HCT116 (cell line): ENCODE data around the gene BMP2K. TPM values are rescaled to one million over a fixed set of nuclear protein-coding genes. Genes with fewer than 3 reads are reported as not detected.
"Not testable (repeated sequence)": the region's sequence is repeated elsewhere in the genome, so short reads cannot be mapped to it uniquely, and the experiment has no call there.

ENCODE experiments used
- ATAC-seq: fragments of 200-7000 bp; cut with Tn5 transposase; 2 replicates; pipeline ENCODE4 v1.9.1; 2020; ENCODE audit warnings: mild to moderate bottlenecking, moderate library complexity
- BruUV-seq: library from RNA; stranded (reverse); fragments of 400-500 nt; replicated peaks from 2 replicates; lab custom pipeline; 2021; lab: Mats Ljungman, UMichigan
- CTCF ChIA-PET: fragments of 300-600 bp; sonication (Branson Sonifier 250); formaldehyde crosslinking; loops from one replicate; lab custom pipeline; 2021; ENCODE audit warnings: antibody characterized with exemption; lab: Charles Lee
- POLR2A ChIA-PET: fragments of 300-600, 350-600 bp; sonication (Branson Sonifier 250); formaldehyde crosslinking; loops from one replicate; lab custom pipeline; 2021; ENCODE audit warnings: antibody characterized with exemption; lab: Charles Lee
- RAD21 ChIA-PET, 2 experiments: fragments of 300-600 bp; sonication (Branson Sonifier 250); formaldehyde crosslinking; loops; one replicate each; lab custom pipeline; 2023; ENCODE audit warnings: low total read pairs in 2 of 2; ENCODE audit not compliant: uncharacterized antibody in 2 of 2, unreplicated experiment in 2 of 2, low non-redundant PET in 1 of 2; lab: Charles Lee
- DNase-seq: peaks from one replicate; pipeline ENCODE4 v3.0.0-alpha.2; 2010; ENCODE audit warnings: low read depth, low spot score
- H2AFZ ChIP-seq: fragments of 200-600 bp; shearing (Covaris generic), sonication (generic); 2 replicates; pipeline ENCODE4 v1.6.1; 2017; ENCODE audit warnings: low read depth, mixed run types, mixed read lengths, antibody characterized with exemption, low read length; ENCODE audit not compliant: poor library complexity, severe bottlenecking
- H3K27ac ChIP-seq: 2 replicates; pipeline ENCODE4 v1.5.1; 2012; ENCODE audit warnings: low read depth, low read length
- H3K27me3 ChIP-seq: fragments of 200-600 bp; sonication (generic); 2 replicates; pipeline ENCODE4 v1.6.1; 2016; ENCODE audit warnings: mixed run types, low read length, mixed read lengths; ENCODE audit not compliant: insufficient read depth
- H3K36me3 ChIP-seq, 2 experiments: fragments of 200-500 bp in 1 of 2; fragments of 200-600 bp in 1 of 2; sonication (Bioruptor generic) in 1 of 2; sonication (generic) in 1 of 2; 2 replicates each; pipeline versions ENCODE4 v1.5.1 to v1.6.1; 2014 to 2016; ENCODE audit warnings: low read length in 2 of 2, inconsistent platforms in 1 of 2, mixed read lengths in 1 of 2, mixed run types in 1 of 2; ENCODE audit not compliant: insufficient read depth in 2 of 2, control insufficient read depth in 1 of 2
- H3K4me1 ChIP-seq, 2 experiments: fragments of 200-600 bp in 1 of 2; sonication (generic) in 1 of 2; 2 replicates each; pipeline versions ENCODE4 v1.5.1 to v1.6.1; 2012 to 2017; ENCODE audit warnings: low read length in 2 of 2, inconsistent platforms in 1 of 2, mild to moderate bottlenecking in 1 of 2, mixed read lengths in 1 of 2, mixed run types in 1 of 2, moderate library complexity in 1 of 2; ENCODE audit not compliant: insufficient read depth in 2 of 2, control insufficient read depth in 1 of 2
- H3K4me2 ChIP-seq: fragments of 200-600 bp; sonication (generic); 2 replicates; pipeline ENCODE4 v1.6.1; 2017; ENCODE audit warnings: mixed run types, low read length, mixed read lengths
- H3K4me3 ChIP-seq, 2 experiments: fragments of 200-600 bp in 1 of 2; sonication (generic) in 1 of 2; replicated peaks in 1 of 2; 2 replicates each; pipeline ENCODE4 v1.5.1; 2011 to 2016; ENCODE audit warnings: low read length in 2 of 2, control low read depth in 1 of 2, low read depth in 1 of 2, mild to moderate bottlenecking in 1 of 2, mixed read lengths in 1 of 2, mixed run types in 1 of 2
- H3K79me2 ChIP-seq: fragments of 200-600 bp; sonication (generic); 2 replicates; pipeline ENCODE4 v1.6.1; 2017; ENCODE audit warnings: mild to moderate bottlenecking, mixed run types, low read length, moderate library complexity, mixed read lengths; ENCODE audit not compliant: insufficient read depth
- H3K9ac ChIP-seq: fragments of 200-600 bp; sonication (generic); 2 replicates; pipeline ENCODE4 v1.6.1; 2016; ENCODE audit warnings: low read length, mixed read lengths
- H3K9me2 ChIP-seq: fragments of 200-600 bp; sonication (generic), shearing (Covaris generic); 2 replicates; pipeline ENCODE4 v1.6.1; 2017; ENCODE audit warnings: mixed run types, mild to moderate bottlenecking, moderate library complexity; ENCODE audit not compliant: insufficient read depth
- H3K9me3 ChIP-seq, 2 experiments: fragments of 200-500 bp in 1 of 2; fragments of 200-600 bp in 1 of 2; sonication (Bioruptor generic) in 1 of 2; sonication (generic) in 1 of 2; 2 replicates each; pipeline ENCODE4 v1.6.1; 2014 to 2017; ENCODE audit warnings: low read length in 2 of 2, mixed read lengths in 2 of 2, inconsistent platforms in 1 of 2, low read depth in 1 of 2, mild to moderate bottlenecking in 1 of 2, mixed run types in 1 of 2, moderate library complexity in 1 of 2; ENCODE audit not compliant: control insufficient read depth in 1 of 2, insufficient read depth in 1 of 2
- H4K20me1 ChIP-seq: fragments of 200-600 bp; sonication (generic), shearing (Covaris generic); 2 replicates; pipeline ENCODE4 v1.6.1; 2017; ENCODE audit warnings: mixed run types, mild to moderate bottlenecking, moderate library complexity; ENCODE audit not compliant: insufficient read depth
- CEBPB ChIP-seq: IDR thresholded peaks from 2 replicates; pipeline ENCODE4 v1.6.1; 2012; ENCODE audit warnings: low read depth
- ELF1 ChIP-seq: IDR thresholded peaks from 2 replicates; pipeline ENCODE4 v1.6.1; 2012; ENCODE audit warnings: low read depth, borderline replicate concordance
- POLR2AphosphoS5 ChIP-seq: IDR thresholded peaks from 2 replicates; pipeline ENCODE4 v1.6.1; 2011; ENCODE audit warnings: mild to moderate bottlenecking, low read depth, low read length, moderate library complexity
- RAD21 ChIP-seq: IDR thresholded peaks from 2 replicates; pipeline ENCODE4 v1.6.1; 2012; ENCODE audit warnings: low read depth, mild to moderate bottlenecking
- SIN3A ChIP-seq: IDR thresholded peaks from 2 replicates; pipeline ENCODE4 v1.6.1; 2012; ENCODE audit warnings: low read depth
- SP1 ChIP-seq: IDR thresholded peaks from 2 replicates; pipeline ENCODE4 v1.6.1; 2012; ENCODE audit warnings: low read depth
- TCF7L2 ChIP-seq: IDR thresholded peaks from 2 replicates; pipeline ENCODE4 v1.7.0; 2011; ENCODE audit warnings: borderline replicate concordance, inconsistent platforms; ENCODE audit not compliant: insufficient read depth, insufficient read length; ENCODE audit errors: extremely low read depth
- YY1 ChIP-seq: IDR thresholded peaks from 2 replicates; pipeline ENCODE4 v1.6.1; 2011; ENCODE audit warnings: low read length, low read depth, moderate library complexity, mild to moderate bottlenecking; ENCODE audit not compliant: insufficient replicate concordance; ENCODE audit errors: extremely low read depth
- ZFX ChIP-seq: fragments of 450-650 bp; IDR thresholded peaks from 2 replicates; pipeline ENCODE4 v1.6.1; 2017
- ZNF274 ChIP-seq: fragments of 200-500 bp; sonication (Bioruptor generic); IDR thresholded peaks from 2 replicates; pipeline ENCODE4 v1.6.1; 2014; ENCODE audit warnings: mild to moderate bottlenecking, low read depth, low read length, inconsistent platforms
- intact Hi-C: fragments of 100-400 bp; cut with micrococcal nuclease; formaldehyde crosslinking; loops from 2 replicates; pipeline ENCODE4 v1.10.0; 2022
- total RNA-seq: library from RNA; stranded (reverse); gene quantifications from one replicate; pipeline ENCODE4 v1.2.1, GENCODE V29; 2021; ENCODE audit not compliant: unreplicated experiment
- TF ChIP-seq, protein P1 (sequence below): IDR thresholded peaks from 2 replicates; pipeline ENCODE4 v1.6.1; 2012
- TF ChIP-seq, protein P2 (sequence below): IDR thresholded peaks from 2 replicates; pipeline ENCODE4 v1.6.1; 2011; ENCODE audit warnings: mild to moderate bottlenecking, low read length, moderate library complexity; ENCODE audit not compliant: insufficient replicate concordance; ENCODE audit errors: extremely low read depth

Gene BMP2K
- total RNA-seq, 1 experiment from 2014 or later, result 27.7 TPM

DNA sequence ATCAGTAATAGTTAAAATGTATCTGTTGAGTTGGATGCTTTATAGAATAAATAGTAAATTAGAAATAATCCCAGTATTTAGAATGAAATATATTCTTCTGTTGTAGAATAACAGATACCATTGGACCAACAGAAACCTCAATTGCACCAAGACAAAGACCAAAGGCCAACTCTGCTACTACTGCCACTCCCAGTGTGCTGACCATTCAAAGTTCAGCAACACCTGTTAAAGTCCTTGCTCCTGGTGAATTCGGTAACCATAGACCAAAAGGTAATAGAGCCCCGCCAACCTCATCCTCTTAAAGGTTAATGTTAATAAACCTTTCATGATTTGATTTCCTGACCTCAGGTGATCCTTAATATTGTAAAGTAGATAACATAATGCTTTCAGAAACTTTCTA lies 89.3 kb downstream of the BMP2K start:
- CTCF ChIA-PET, result no interaction called here
- RAD21 ChIA-PET, result no interaction called here
- Histone ChIP-seq H3K79me2 (no peaks in the 10 kb centered on the region), H4K20me1 (no peaks in the 10 kb centered on the region; the same call in 1 of the 2 replicates), H3K4me1 (no peaks in the 10 kb centered on the region), H3K27me3 (no peaks in the 10 kb centered on the region), H3K9me3 (no peaks in the 10 kb centered on the region), H3K9ac (no peak overlapping the region), H3K9me2 (no peaks in the 10 kb centered on the region), H2AFZ (no peak overlapping the region), H3K27ac (no peak overlapping the region), H3K4me2 (no peak overlapping the region), H3K36me3 (no peaks in the 10 kb centered on the region), H3K4me3 (no peak overlapping the region)
- ATAC-seq (no peak), DNase-seq (no peak)
- intact Hi-C loops, result loop anchor here (10.0 kb wide), 2 partner anchors 221 to 351 kb away; no protein-coding TSS in a partner anchor
- TF ChIP-seq ELF1 (no peak), CEBPB (no peak), SIN3A (no peak), POLR2AphosphoS5 (no peak), ZFX (no peak), ZNF274 (no peak), TCF7L2 (no peak), RAD21 (no peak), YY1 (no peak), SP1 (no peak)
- TF ChIP-seq, protein P1, sequence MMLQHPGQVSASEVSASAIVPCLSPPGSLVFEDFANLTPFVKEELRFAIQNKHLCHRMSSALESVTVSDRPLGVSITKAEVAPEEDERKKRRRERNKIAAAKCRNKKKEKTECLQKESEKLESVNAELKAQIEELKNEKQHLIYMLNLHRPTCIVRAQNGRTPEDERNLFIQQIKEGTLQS, result no peak
- TF ChIP-seq, protein P2, sequence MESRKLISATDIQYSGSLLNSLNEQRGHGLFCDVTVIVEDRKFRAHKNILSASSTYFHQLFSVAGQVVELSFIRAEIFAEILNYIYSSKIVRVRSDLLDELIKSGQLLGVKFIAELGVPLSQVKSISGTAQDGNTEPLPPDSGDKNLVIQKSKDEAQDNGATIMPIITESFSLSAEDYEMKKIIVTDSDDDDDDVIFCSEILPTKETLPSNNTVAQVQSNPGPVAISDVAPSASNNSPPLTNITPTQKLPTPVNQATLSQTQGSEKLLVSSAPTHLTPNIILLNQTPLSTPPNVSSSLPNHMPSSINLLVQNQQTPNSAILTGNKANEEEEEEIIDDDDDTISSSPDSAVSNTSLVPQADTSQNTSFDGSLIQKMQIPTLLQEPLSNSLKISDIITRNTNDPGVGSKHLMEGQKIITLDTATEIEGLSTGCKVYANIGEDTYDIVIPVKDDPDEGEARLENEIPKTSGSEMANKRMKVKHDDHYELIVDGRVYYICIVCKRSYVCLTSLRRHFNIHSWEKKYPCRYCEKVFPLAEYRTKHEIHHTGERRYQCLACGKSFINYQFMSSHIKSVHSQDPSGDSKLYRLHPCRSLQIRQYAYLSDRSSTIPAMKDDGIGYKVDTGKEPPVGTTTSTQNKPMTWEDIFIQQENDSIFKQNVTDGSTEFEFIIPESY, result no peak
- POLR2A ChIA-PET, result no interaction called here
- no TSS peak for BruUV-seq

DNA sequence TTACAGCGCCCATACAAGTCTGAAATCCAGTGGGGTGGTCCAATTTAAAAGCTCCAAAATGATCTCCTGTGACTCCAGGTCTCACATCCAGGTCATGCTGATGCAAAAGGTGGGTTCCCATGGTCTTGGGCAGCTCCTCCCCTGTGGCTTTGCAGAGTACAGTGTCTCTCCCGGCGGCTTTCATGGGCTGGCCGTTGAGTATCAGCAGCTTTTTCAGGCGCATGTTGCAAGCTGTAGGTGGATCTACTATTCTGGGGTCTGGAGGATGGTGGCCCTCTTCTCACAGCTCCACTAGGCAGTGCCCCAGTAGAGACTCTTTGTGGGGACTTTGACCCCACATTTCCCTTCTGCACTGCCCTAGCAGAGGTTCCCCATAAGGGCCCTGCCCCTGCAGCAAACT lies 92.6 kb downstream of the BMP2K start:
- H3K36me3 ChIP-seq, RAD21 ChIA-PET, DNase-seq, BruUV-seq, H4K20me1 ChIP-seq, H3K4me3 ChIP-seq, ATAC-seq, H3K4me2 ChIP-seq, H3K79me2 ChIP-seq, H3K9me3 ChIP-seq, POLR2A ChIA-PET, H2AFZ ChIP-seq, H3K9me2 ChIP-seq, H3K9ac ChIP-seq, H3K4me1 ChIP-seq, H3K27ac ChIP-seq, CTCF ChIA-PET, H3K27me3 ChIP-seq: not testable (repeated sequence)
- intact Hi-C loops, result loop anchor here (10.0 kb wide), 2 partner anchors 224 to 354 kb away; no protein-coding TSS in a partner anchor
